Astrocyte (in vitro differentiated cells and primary cell): ENCODE results near the gene FAM47E. TPM values are rescaled to one million over a fixed set of nuclear protein-coding genes. Genes with fewer than 3 reads are reported as not detected.

Experiments used
- DNase-seq: peaks from one replicate; pipeline ENCODE4 v3.0.0-alpha.2; 2010; ENCODE audit warnings: low read depth
- FAIRE-seq: peaks from 2 replicates; lab custom pipeline; 2011; peaks lifted over from hg19 to GRCh38; lab: Jason Lieb, UNC
- H2AFZ ChIP-seq: 2 replicates; pipeline ENCODE4 v1.6.0; 2012; ENCODE audit warnings: low read depth, low read length, inconsistent platforms
- H3K27ac ChIP-seq: 2 replicates; pipeline ENCODE4 v1.5.1; 2011; ENCODE audit warnings: low read depth, low read length, inconsistent platforms
- H3K27me3 ChIP-seq: 2 replicates; pipeline ENCODE4 v1.6.0; 2011; ENCODE audit warnings: low read length, inconsistent platforms; ENCODE audit not compliant: insufficient read depth
- H3K36me3 ChIP-seq: 2 replicates; pipeline ENCODE4 v1.5.1; 2011; ENCODE audit warnings: low read length, inconsistent platforms; ENCODE audit not compliant: insufficient read depth
- H3K4me1 ChIP-seq: 2 replicates; pipeline ENCODE4 v1.5.1; 2011; ENCODE audit warnings: low read length, inconsistent platforms; ENCODE audit not compliant: insufficient read depth
- H3K4me2 ChIP-seq: 2 replicates; pipeline ENCODE4 v1.6.0; 2012; ENCODE audit warnings: low read length, inconsistent platforms
- H3K4me3 ChIP-seq: 2 replicates; pipeline ENCODE4 v1.5.1; 2011; ENCODE audit warnings: low read depth, mild to moderate bottlenecking, low read length, inconsistent platforms; ENCODE audit not compliant: insufficient read depth
- H3K79me2 ChIP-seq: 2 replicates; pipeline ENCODE4 v1.6.0; 2012; ENCODE audit warnings: mild to moderate bottlenecking, low read length, inconsistent platforms; ENCODE audit not compliant: insufficient read depth
- H3K9ac ChIP-seq: 2 replicates; pipeline ENCODE4 v1.6.0; 2012; ENCODE audit warnings: mild to moderate bottlenecking, low read length, inconsistent platforms
- H3K9me3 ChIP-seq: 2 replicates; pipeline ENCODE4 v1.5.1; 2012; ENCODE audit warnings: low read depth, mild to moderate bottlenecking, low read length, inconsistent platforms; ENCODE audit not compliant: insufficient read depth
- H4K20me1 ChIP-seq: 2 replicates; pipeline ENCODE4 v1.6.0; 2012; ENCODE audit warnings: low read length, inconsistent platforms; ENCODE audit not compliant: insufficient read depth
- H3K27ac Mint-ChIP-seq: one replicate; pipeline ENCODE4 v1.8.0; 2021; ENCODE audit warnings: mild to moderate bottlenecking, mixed read lengths; ENCODE audit not compliant: unreplicated experiment
- H3K27me3 Mint-ChIP-seq: one replicate; pipeline ENCODE4 v1.8.0; 2021; ENCODE audit warnings: low read depth, mixed read lengths; ENCODE audit not compliant: unreplicated experiment
- H3K36me3 Mint-ChIP-seq: one replicate; pipeline ENCODE4 v1.8.0; 2021; ENCODE audit warnings: low read depth, mixed read lengths; ENCODE audit not compliant: unreplicated experiment
- H3K4me1 Mint-ChIP-seq: one replicate; pipeline ENCODE4 v1.8.0; 2021; ENCODE audit warnings: low read depth, mixed read lengths; ENCODE audit not compliant: unreplicated experiment
- H3K4me3 Mint-ChIP-seq: one replicate; pipeline ENCODE4 v1.8.0; 2021; ENCODE audit warnings: mild to moderate bottlenecking, moderate library complexity, mixed read lengths; ENCODE audit not compliant: unreplicated experiment
- H3K9me3 Mint-ChIP-seq: one replicate; pipeline ENCODE4 v1.8.0; 2021; ENCODE audit warnings: mild to moderate bottlenecking, mixed read lengths; ENCODE audit not compliant: unreplicated experiment
- EZH2 ChIP-seq: IDR thresholded peaks from 2 replicates; pipeline ENCODE4 v1.6.1; 2012; ENCODE audit warnings: mild to moderate bottlenecking, low read length, inconsistent platforms; ENCODE audit not compliant: insufficient read depth
- total RNA-seq: library from RNA; stranded (reverse); gene quantifications from 2 replicates; pipeline ENCODE4 v1.2.1, GENCODE V29; 2021
- TF ChIP-seq, protein P1 (sequence below): IDR thresholded peaks from 2 replicates; pipeline ENCODE4 v1.5.1; 2011; ENCODE audit warnings: low read depth, mild to moderate bottlenecking, inconsistent platforms, low read length, moderate library complexity; ENCODE audit not compliant: insufficient read depth

Gene FAM47E
- total RNA-seq, 1 donor from 2014 or later: 0.54 TPM

DNA sequence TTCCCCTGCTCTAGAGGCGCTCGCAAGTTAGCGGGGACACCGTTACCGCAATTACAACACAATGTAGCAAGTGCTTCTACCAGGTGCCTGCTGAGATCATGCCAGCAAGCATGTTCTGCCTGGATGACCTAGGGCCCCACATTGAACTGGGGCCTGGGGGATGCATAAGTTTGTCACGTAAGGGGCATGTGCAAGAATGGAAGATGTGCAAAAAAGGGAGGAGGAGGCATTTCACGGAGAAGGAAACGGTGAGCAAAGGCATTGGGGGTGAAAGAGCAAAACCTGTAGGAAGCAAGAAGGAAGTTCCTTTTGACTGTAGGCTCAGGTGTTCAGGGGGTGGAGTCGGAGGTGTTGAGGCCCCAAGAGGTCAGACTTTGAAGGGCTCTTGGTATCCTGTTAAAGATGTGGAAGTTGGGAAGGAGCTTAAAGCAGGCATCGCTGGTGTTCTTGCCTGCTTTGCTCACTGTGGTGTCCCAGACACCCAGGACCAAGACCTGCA lies 37.3 kb upstream of the FAM47E start:
- peak overlapping the region; percentile 84 for H3K4me3 ChIP-seq
- Mint-ChIP-seq H3K27ac (peak overlapping the region; percentile 22), H3K4me3 (peak overlapping the region; percentile 83), H3K4me1 (peaks cover 24% of the 10 kb centered on the region), H3K27me3 (peaks cover 3% of the 10 kb centered on the region), H3K36me3 (peaks cover 2% of the 10 kb centered on the region), H3K9me3 (no peaks in the 10 kb centered on the region)
- H3K36me3 ChIP-seq: no peaks in the 10 kb centered on the region
- peaks cover 26% of the 10 kb centered on the region for H3K4me1 ChIP-seq
- DNase-seq (no peak), FAIRE-seq (no peak)
- peaks cover 46% of the 10 kb centered on the region for H3K79me2 ChIP-seq
- H2AFZ ChIP-seq: peak overlapping the region; percentile 99
- H4K20me1 ChIP-seq: peaks cover 20% of the 10 kb centered on the region
- H3K9me3 ChIP-seq: no peaks in the 10 kb centered on the region
- peak overlapping the region; percentile 84 for H3K27ac ChIP-seq
- H3K4me2 ChIP-seq: peak overlapping the region; percentile 99
- TF ChIP-seq, protein P1, sequence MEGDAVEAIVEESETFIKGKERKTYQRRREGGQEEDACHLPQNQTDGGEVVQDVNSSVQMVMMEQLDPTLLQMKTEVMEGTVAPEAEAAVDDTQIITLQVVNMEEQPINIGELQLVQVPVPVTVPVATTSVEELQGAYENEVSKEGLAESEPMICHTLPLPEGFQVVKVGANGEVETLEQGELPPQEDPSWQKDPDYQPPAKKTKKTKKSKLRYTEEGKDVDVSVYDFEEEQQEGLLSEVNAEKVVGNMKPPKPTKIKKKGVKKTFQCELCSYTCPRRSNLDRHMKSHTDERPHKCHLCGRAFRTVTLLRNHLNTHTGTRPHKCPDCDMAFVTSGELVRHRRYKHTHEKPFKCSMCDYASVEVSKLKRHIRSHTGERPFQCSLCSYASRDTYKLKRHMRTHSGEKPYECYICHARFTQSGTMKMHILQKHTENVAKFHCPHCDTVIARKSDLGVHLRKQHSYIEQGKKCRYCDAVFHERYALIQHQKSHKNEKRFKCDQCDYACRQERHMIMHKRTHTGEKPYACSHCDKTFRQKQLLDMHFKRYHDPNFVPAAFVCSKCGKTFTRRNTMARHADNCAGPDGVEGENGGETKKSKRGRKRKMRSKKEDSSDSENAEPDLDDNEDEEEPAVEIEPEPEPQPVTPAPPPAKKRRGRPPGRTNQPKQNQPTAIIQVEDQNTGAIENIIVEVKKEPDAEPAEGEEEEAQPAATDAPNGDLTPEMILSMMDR: no peak
- no peak for TF ChIP-seq EZH2
- no peaks in the 10 kb centered on the region for H3K27me3 ChIP-seq
- H3K9ac ChIP-seq: peak overlapping the region; percentile 92

DNA sequence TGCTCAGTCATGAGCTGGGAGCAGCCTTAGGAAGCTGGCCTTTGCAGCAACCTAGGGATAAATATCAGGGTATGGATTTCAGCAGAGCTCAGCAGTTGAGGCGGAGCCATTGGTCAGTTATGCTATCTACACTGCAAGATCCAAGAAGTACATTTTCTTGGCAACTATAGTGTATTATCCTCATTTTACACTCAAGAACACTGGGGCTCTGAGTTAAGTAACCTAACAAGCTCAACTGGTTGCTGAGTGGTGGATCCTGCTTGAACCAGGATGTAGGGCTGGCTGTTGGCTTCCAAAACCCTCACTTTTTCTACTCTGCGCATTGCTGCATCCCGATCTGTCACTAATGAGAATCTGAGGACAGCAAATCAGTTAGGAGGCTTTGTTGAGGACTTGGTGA lies 36.4 kb upstream of the FAM47E start:
- H3K9ac ChIP-seq: no peak overlapping the region
- no peak overlapping the region for H3K27ac ChIP-seq
- H3K27ac Mint-ChIP-seq: no peak overlapping the region

GRCh38 chr4:76216524-76216923 lies 35.0 kb upstream of the FAM47E start:
- Histone ChIP-seq H3K36me3 (no peaks in the 10 kb centered on the region), H3K4me2 (no peak overlapping the region), H3K27me3 (no peaks in the 10 kb centered on the region), H3K4me3 (no peak overlapping the region), H3K79me2 (peaks cover 23% of the 10 kb centered on the region), H3K4me1 (peaks cover 19% of the 10 kb centered on the region), H4K20me1 (peaks cover 11% of the 10 kb centered on the region), H3K9me3 (no peaks in the 10 kb centered on the region), H3K9ac (no peak overlapping the region), H2AFZ (no peak overlapping the region), H3K27ac (no peak overlapping the region)
- DNase-seq: no peak
- no peaks in the 10 kb centered on the region for H3K9me3 Mint-ChIP-seq
- H3K36me3 Mint-ChIP-seq: peaks cover 2% of the 10 kb centered on the region
- FAIRE-seq: no peak
- H3K27me3 Mint-ChIP-seq: peaks cover 3% of the 10 kb centered on the region
- TF ChIP-seq EZH2: no peak
- TF ChIP-seq, protein P1: no peak
- no peak overlapping the region for H3K4me3 Mint-ChIP-seq
- no peak overlapping the region for H3K27ac Mint-ChIP-seq
- peaks cover 7% of the 10 kb centered on the region for H3K4me1 Mint-ChIP-seq

More for the DNA sequence above, 36.4 kb upstream of the FAM47E start:
- H3K4me3 ChIP-seq: no peak overlapping the region
- H3K4me2 ChIP-seq: no peak overlapping the region
- TF ChIP-seq EZH2: no peak
- TF ChIP-seq, protein P1: no peak
- no peak for DNase-seq
- H3K9me3 ChIP-seq: no peaks in the 10 kb centered on the region
- H3K4me1 ChIP-seq: peaks cover 26% of the 10 kb centered on the region
- H2AFZ ChIP-seq: no peak overlapping the region
- H3K36me3 Mint-ChIP-seq: peaks cover 2% of the 10 kb centered on the region
- no peaks in the 10 kb centered on the region for H3K36me3 ChIP-seq
- H4K20me1 ChIP-seq: peaks cover 16% of the 10 kb centered on the region
- H3K79me2 ChIP-seq: peaks cover 37% of the 10 kb centered on the region
- no peaks in the 10 kb centered on the region for H3K9me3 Mint-ChIP-seq
- FAIRE-seq: no peak
- peaks cover 21% of the 10 kb centered on the region for H3K4me1 Mint-ChIP-seq
- H3K27me3 ChIP-seq: no peaks in the 10 kb centered on the region
- no peak overlapping the region for H3K4me3 Mint-ChIP-seq
- peaks cover 3% of the 10 kb centered on the region for H3K27me3 Mint-ChIP-seq
